ENCODE measurements around the gene ALCAM. TPM values are rescaled to one million over a fixed set of nuclear protein-coding genes. Genes with fewer than 3 reads are reported as not detected.
A peak's percentile ranks its signal among the peaks of the same experiment; 100 is the strongest.

ALCAM gene
- total and polyA plus RNA-seq, 2 donors (not counting 3 experiments of a cell fraction or from before 2014, with no cell fraction given) = 46.3 to 118 TPM

DNA sequence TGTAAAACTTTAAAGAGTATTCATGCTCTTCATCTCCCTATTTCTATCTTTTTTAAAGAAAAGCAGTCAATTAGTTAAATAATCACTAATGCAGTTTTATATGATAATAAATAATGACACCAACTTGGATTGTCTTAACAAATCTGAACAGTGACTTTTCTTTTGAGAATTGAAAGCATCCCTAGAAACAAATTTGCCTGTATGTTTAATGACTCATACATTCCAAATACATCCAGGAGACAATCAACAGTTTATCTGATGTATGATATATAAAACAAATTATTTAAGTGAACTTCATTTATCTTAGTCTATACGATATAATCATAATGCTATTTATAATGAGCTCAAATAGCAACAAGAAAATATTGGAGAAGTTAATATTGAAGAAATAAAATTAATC, 78.0 kb downstream of the ALCAM start:
- no peak for DNase-seq (ENCODE audit: low read depth, low spot score)
- no peaks in the 10 kb centered on the region for H3K79me2 ChIP-seq (ENCODE audit: control insufficient read depth, insufficient read depth, low read length)
- H2AFZ ChIP-seq (ENCODE audit: low read depth, low read length) = no peak overlapping the region
- no peaks in the 10 kb centered on the region for H3K9me1 ChIP-seq (replicated peaks; ENCODE audit: control insufficient read depth, extremely low read depth, insufficient read depth, low read length)
- H3K4me3 ChIP-seq (replicated peaks in 1 of 3; ENCODE audit: insufficient read depth in 1 of 3, low read depth in 1 of 3, low read length in 3 of 3) = no peak overlapping the region
- dilution Hi-C loops (cut with MboI; ENCODE audit: extremely low pct_ligation_motif_present, low sequenced_read_pairs) = no loop called here
- no peak overlapping the region for H3K27ac ChIP-seq (ENCODE audit: insufficient read depth, low read depth, low read length)
- FAIRE-seq = no peak
- H3K4me2 ChIP-seq (ENCODE audit: insufficient read depth, low read length) = no peak overlapping the region
- no peaks in the 10 kb centered on the region for H3K36me3 ChIP-seq (ENCODE audit: control insufficient read depth in 2 of 2, extremely low read depth in 1 of 2, insufficient read depth in 2 of 2, low read length in 2 of 2)
- H4K20me1 ChIP-seq (replicated peaks; ENCODE audit: control insufficient read depth, extremely low read depth, insufficient read depth, low read length) = no peaks in the 10 kb centered on the region
- no peaks in the 10 kb centered on the region for H3K4me1 ChIP-seq (ENCODE audit: control insufficient read depth, extremely low read depth, insufficient read depth, low read length)
- TF ChIP-seq FOS (IDR thresholded peaks at IDR 0.05; ENCODE audit: borderline replicate concordance, insufficient read depth, low read length) (no peak), JUN (IDR thresholded peaks at IDR 0.05; ENCODE audit: borderline replicate concordance, insufficient read depth, insufficient read length, low read depth) (peak; percentile 47), GATA2 (IDR thresholded peaks at IDR 0.05; ENCODE audit: insufficient read depth, insufficient read length, low read depth, low read length) (no peak)
- BruUV-seq (replicated peaks) = no TSS peak
- no peak overlapping the region for H3K9ac ChIP-seq (replicated peaks; ENCODE audit: extremely low read depth, insufficient read depth, low read length)
- CTCF ChIA-PET = no interaction called here
- POLR2A ChIA-PET = no interaction called here
- H3K9me3 ChIP-seq (replicated peaks; ENCODE audit: control insufficient read depth, insufficient read depth, low read length) = no peaks in the 10 kb centered on the region
- no peaks in the 10 kb centered on the region for H3K27me3 ChIP-seq (ENCODE audit: control insufficient read depth in 2 of 2, insufficient read depth in 2 of 2, low read length in 2 of 2)
- intact Hi-C loops (cut with micrococcal nuclease) = no loop called here

DNA sequence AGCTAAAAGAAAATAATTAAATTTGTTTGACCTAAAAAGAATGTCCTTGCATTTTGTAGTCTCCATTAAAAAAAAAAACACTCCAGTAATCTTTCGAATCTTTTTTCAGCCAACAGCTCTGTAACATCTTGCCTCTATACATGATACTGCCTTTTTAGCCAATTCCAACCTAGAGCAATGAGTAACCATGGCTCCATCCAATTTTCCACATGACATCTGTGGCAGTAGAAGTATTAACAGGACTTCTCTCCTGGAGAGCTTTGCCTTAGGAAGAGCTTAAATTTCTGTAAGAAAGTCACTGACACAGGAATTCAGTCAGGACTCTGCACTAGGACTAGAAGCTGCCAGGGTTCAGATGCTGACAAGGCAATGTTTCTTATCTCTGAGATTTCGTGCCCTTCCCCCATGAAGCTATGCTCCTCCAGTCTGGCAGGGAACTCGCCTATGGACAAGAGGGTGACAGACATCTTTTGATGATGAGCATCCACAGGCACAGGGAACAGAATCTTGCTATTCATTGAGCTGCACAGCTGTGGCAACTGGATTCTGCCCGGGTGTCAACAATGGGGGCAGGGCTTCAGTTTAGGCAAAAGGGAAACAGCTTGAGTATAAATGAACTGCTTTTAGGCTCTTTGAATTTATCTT, 81.8 kb downstream of the ALCAM start:
- CTCF ChIA-PET = interaction anchor here (0.8 to 2.8 kb wide), 10 partner anchors 9 to 70 kb away, joined by 3 to 11 read pairs (median 4); no protein-coding TSS in a partner anchor
- Histone ChIP-seq H3K9me1 (replicated peaks; ENCODE audit: control insufficient read depth, extremely low read depth, insufficient read depth, low read length) (no peaks in the 10 kb centered on the region), H3K9me3 (replicated peaks; ENCODE audit: control insufficient read depth, insufficient read depth, low read length) (no peaks in the 10 kb centered on the region), H3K79me2 (ENCODE audit: control insufficient read depth, insufficient read depth, low read length) (peaks cover 4% of the 10 kb centered on the region), H4K20me1 (replicated peaks; ENCODE audit: control insufficient read depth, extremely low read depth, insufficient read depth, low read length) (no peaks in the 10 kb centered on the region), H3K4me3 (replicated peaks in 1 of 3; ENCODE audit: insufficient read depth in 1 of 3, low read depth in 1 of 3, low read length in 3 of 3) (no peak overlapping the region), H3K4me2 (ENCODE audit: insufficient read depth, low read length) (no peak overlapping the region), H3K9ac (replicated peaks; ENCODE audit: extremely low read depth, insufficient read depth, low read length) (no peak overlapping the region), H3K27me3 (ENCODE audit: control insufficient read depth in 2 of 2, insufficient read depth in 2 of 2, low read length in 2 of 2) (no peaks in the 10 kb centered on the region), H3K27ac (ENCODE audit: insufficient read depth, low read depth, low read length) (no peak overlapping the region), H2AFZ (ENCODE audit: low read depth, low read length) (no peak overlapping the region), H3K36me3 (ENCODE audit: control insufficient read depth in 2 of 2, extremely low read depth in 1 of 2, insufficient read depth in 2 of 2, low read length in 2 of 2) (no peaks in the 10 kb centered on the region), H3K4me1 (ENCODE audit: control insufficient read depth, extremely low read depth, insufficient read depth, low read length) (no peaks in the 10 kb centered on the region)
- TF ChIP-seq FOS (IDR thresholded peaks at IDR 0.05; ENCODE audit: borderline replicate concordance, insufficient read depth, low read length) (no peak), GATA2 (IDR thresholded peaks at IDR 0.05; ENCODE audit: insufficient read depth, insufficient read length, low read depth, low read length) (no peak), POLR2AphosphoS5 (IDR thresholded peaks at IDR 0.05; ENCODE audit: insufficient read depth, low read depth, low read length) (no peak), POLR2A (IDR thresholded peaks at IDR 0.05; ENCODE audit: low read depth, low read length) (no peak), JUN (IDR thresholded peaks at IDR 0.05; ENCODE audit: borderline replicate concordance, insufficient read depth, insufficient read length, low read depth) (no peak), EZH2 (IDR thresholded peaks at IDR 0.05; ENCODE audit: borderline replicate concordance, low read depth, low read length, severe bottlenecking) (no peak), MYC (IDR thresholded peaks at IDR 0.05; ENCODE audit: low read depth, low read length) (no peak)
- TF ChIP-seq, protein P1, sequence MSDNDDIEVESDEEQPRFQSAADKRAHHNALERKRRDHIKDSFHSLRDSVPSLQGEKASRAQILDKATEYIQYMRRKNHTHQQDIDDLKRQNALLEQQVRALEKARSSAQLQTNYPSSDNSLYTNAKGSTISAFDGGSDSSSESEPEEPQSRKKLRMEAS (IDR thresholded peaks at IDR 0.05; ENCODE audit: insufficient read depth, insufficient read length) = no peak
- TF ChIP-seq, protein P2, sequence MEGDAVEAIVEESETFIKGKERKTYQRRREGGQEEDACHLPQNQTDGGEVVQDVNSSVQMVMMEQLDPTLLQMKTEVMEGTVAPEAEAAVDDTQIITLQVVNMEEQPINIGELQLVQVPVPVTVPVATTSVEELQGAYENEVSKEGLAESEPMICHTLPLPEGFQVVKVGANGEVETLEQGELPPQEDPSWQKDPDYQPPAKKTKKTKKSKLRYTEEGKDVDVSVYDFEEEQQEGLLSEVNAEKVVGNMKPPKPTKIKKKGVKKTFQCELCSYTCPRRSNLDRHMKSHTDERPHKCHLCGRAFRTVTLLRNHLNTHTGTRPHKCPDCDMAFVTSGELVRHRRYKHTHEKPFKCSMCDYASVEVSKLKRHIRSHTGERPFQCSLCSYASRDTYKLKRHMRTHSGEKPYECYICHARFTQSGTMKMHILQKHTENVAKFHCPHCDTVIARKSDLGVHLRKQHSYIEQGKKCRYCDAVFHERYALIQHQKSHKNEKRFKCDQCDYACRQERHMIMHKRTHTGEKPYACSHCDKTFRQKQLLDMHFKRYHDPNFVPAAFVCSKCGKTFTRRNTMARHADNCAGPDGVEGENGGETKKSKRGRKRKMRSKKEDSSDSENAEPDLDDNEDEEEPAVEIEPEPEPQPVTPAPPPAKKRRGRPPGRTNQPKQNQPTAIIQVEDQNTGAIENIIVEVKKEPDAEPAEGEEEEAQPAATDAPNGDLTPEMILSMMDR (IDR thresholded peaks at IDR 0.05; ENCODE audit: extremely low read depth in 1 of 2, insufficient read depth in 1 of 2, low read depth in 1 of 2, low read length in 2 of 2) = no peak
- no peak for FAIRE-seq
- POLR2A ChIA-PET = no interaction called here
- no TSS peak for BruUV-seq (replicated peaks)
- dilution Hi-C loops (cut with MboI; ENCODE audit: extremely low pct_ligation_motif_present, low sequenced_read_pairs) (no loop called here), intact Hi-C loops (cut with micrococcal nuclease) (no loop called here)
- DNase-seq (ENCODE audit: low read depth, low spot score) = no peak
